ENCODE data around the gene PPARD. TPM values are rescaled to one million over a fixed set of nuclear protein-coding genes. Genes with fewer than 3 reads are reported as not detected.

PPARD gene
- total and polyA plus RNA-seq, 2 of the 13 experiments (the other 11 are each of a cell fraction or from before 2014, with no cell fraction given), result 6.1 to 13.3 TPM

GRCh38 chr6:35318196-35319171 lies 23.9 kb upstream of the PPARD start (continued):
- no peak for TF ChIP-seq GLMP (CRISPR knock-in tag; IDR thresholded peaks at IDR 0.05; ENCODE audit: borderline replicate concordance)
- TF ChIP-seq IRF9 (CRISPR knock-in tag; IDR thresholded peaks at IDR 0.05; ENCODE audit: borderline replicate concordance), result peak; percentile 75
- TF ChIP-seq GATA4 (IDR thresholded peaks at IDR 0.05; ENCODE audit: borderline replicate concordance, low read depth), result no peak
- TF ChIP-seq ZNF772 (CRISPR knock-in tag; IDR thresholded peaks at IDR 0.05), result no peak
- peak; percentile 72; the same call in 1 of the 2 replicates for TF ChIP-seq CBFB (CRISPR knock-in tag; IDR thresholded peaks at IDR 0.05)
- peak; percentile 79; the same call in 1 of the 2 replicates for TF ChIP-seq THAP9 (CRISPR knock-in tag; IDR thresholded peaks at IDR 0.05; ENCODE audit: borderline replicate concordance)
- TF ChIP-seq HIC2 (CRISPR knock-in tag; IDR thresholded peaks at IDR 0.05; ENCODE audit: low read depth), result no peak
- no peak for TF ChIP-seq NFIC (IDR thresholded peaks at IDR 0.05; ENCODE audit: low read length)
- TF ChIP-seq ZNF724P (CRISPR knock-in tag; IDR thresholded peaks at IDR 0.05; ENCODE audit: borderline replicate concordance), result no peak; the same call in 1 of the 2 replicates
- peak; percentile 55 for TF ChIP-seq PATZ1 (CRISPR knock-in tag; IDR thresholded peaks at IDR 0.05)
- TF ChIP-seq NR2F6 (IDR thresholded peaks at IDR 0.05), result no peak
- peak; percentile 52; the same call in 1 of the 2 replicates for TF ChIP-seq NR2F6 (CRISPR knock-in tag; IDR thresholded peaks at IDR 0.05)
- TF ChIP-seq TFE3 (CRISPR knock-in tag; IDR thresholded peaks at IDR 0.05), result peak; percentile 37; the same call in 1 of the 2 replicates
- TF ChIP-seq ZSCAN9 (CRISPR knock-in tag; IDR thresholded peaks at IDR 0.05; ENCODE audit: borderline replicate concordance), result peak; percentile 37; the same call in 1 of the 2 replicates
- peak; percentile 86; the same call in 1 of the 2 replicates for TF ChIP-seq ZMAT3 (CRISPR knock-in tag; conservative IDR thresholded peaks at IDR 0.05)

Data from HepG2 (cell line).